SK-N-SH treated with all-trans-retinoic acid at 6 μM for 48 hours (cell line): ENCODE results near the gene NRXN3.

Experiments used
- ATAC-seq: fragments of 200-7000 bp; cut with Tn5 transposase; 3 replicates; pipeline ENCODE4 v1.9.1; 2020; ENCODE audit warnings: mild to moderate bottlenecking, moderate library complexity
- ARNTL ChIP-seq: fragments of 450-650 bp; formaldehyde crosslinking; IDR thresholded peaks from 2 replicates; pipeline ENCODE4 v1.5.0; 2020; ENCODE audit warnings: low read depth, mild to moderate bottlenecking, moderate library complexity, borderline replicate concordance
- BACH2 ChIP-seq: fragments of 250-450 bp; sonication (Bioruptor Pico); IDR thresholded peaks from 2 replicates; pipeline ENCODE4 v1.9.0; 2021; ENCODE audit warnings: mild to moderate bottlenecking, borderline replicate concordance
- CSDC2 ChIP-seq: fragments of 250-450 bp; sonication (Bioruptor Pico); IDR thresholded peaks from 2 replicates; pipeline ENCODE4 v1.5.0; 2020; ENCODE audit warnings: mild to moderate bottlenecking, moderate library complexity
- ESRRG ChIP-seq: fragments of 250-450 bp; sonication (Bioruptor Pico); IDR thresholded peaks from 2 replicates; pipeline ENCODE4 v1.6.1; 2021; ENCODE audit warnings: mild to moderate bottlenecking
- GLIS3 ChIP-seq: fragments of 250-450 bp; sonication (Bioruptor Pico); IDR thresholded peaks from 2 replicates; pipeline ENCODE4 v1.5.0; 2020; ENCODE audit warnings: mild to moderate bottlenecking, moderate library complexity
- OSR1 ChIP-seq: fragments of 250-450 bp; sonication (Bioruptor Pico); IDR thresholded peaks from 2 replicates; pipeline ENCODE4 v1.8.0; 2022; ENCODE audit warnings: moderate library complexity, mild to moderate bottlenecking, inconsistent platforms
- PPARA ChIP-seq: fragments of 250-450 bp; sonication (Bioruptor Pico); IDR thresholded peaks from 2 replicates; pipeline ENCODE4 v1.5.0; 2020; ENCODE audit warnings: mild to moderate bottlenecking, borderline replicate concordance
- RARB ChIP-seq: fragments of 250-450 bp; sonication (Bioruptor Pico); IDR thresholded peaks from 2 replicates; pipeline ENCODE4 v1.8.0; 2021; ENCODE audit warnings: mild to moderate bottlenecking, moderate library complexity
- TCF4 ChIP-seq: fragments of 250-450 bp; sonication (Bioruptor Pico); IDR thresholded peaks from 2 replicates; pipeline ENCODE4 v1.8.0; 2021; ENCODE audit warnings: mild to moderate bottlenecking, moderate library complexity, borderline replicate concordance
- ZC3H10 ChIP-seq: fragments of 250-450 bp; sonication (Bioruptor Pico); IDR thresholded peaks from 2 replicates; pipeline ENCODE4 v1.5.1; 2021; ENCODE audit warnings: mild to moderate bottlenecking, moderate library complexity
- ZFP3 ChIP-seq: fragments of 250-450 bp; sonication (Bioruptor Pico); IDR thresholded peaks from 2 replicates; pipeline ENCODE4 v1.5.0; 2020; ENCODE audit warnings: mild to moderate bottlenecking, moderate library complexity
- ZFP30 ChIP-seq: fragments of 450-650 bp; formaldehyde crosslinking; IDR thresholded peaks from 2 replicates; pipeline ENCODE4 v1.5.0; 2022; ENCODE audit warnings: mild to moderate bottlenecking, moderate library complexity
- ZNF565 ChIP-seq: fragments of 450-650 bp; formaldehyde crosslinking; conservative IDR thresholded peaks from 2 replicates; pipeline ENCODE4 v1.5.0; 2020; ENCODE audit warnings: low read depth, mild to moderate bottlenecking, moderate library complexity
- ZNF70 ChIP-seq: fragments of 450-650 bp; formaldehyde crosslinking; IDR thresholded peaks from 2 replicates; pipeline ENCODE4 v1.5.0; 2020; ENCODE audit warnings: mild to moderate bottlenecking, moderate library complexity
- ZNF8 ChIP-seq: fragments of 450-650 bp; formaldehyde crosslinking; IDR thresholded peaks from 2 replicates; pipeline ENCODE4 v1.5.0; 2020; ENCODE audit warnings: mild to moderate bottlenecking, moderate library complexity
- TF ChIP-seq, protein P1 (sequence below): fragments of 250-450 bp; sonication (Bioruptor Pico); IDR thresholded peaks from 2 replicates; pipeline ENCODE4 v1.8.0; 2021; ENCODE audit warnings: low read depth, mild to moderate bottlenecking, moderate library complexity, borderline replicate concordance
- TF ChIP-seq, protein P2 (sequence below): fragments of 250-450 bp; sonication (Bioruptor Pico); IDR thresholded peaks from 2 replicates; pipeline ENCODE4 v1.5.1; 2020; ENCODE audit warnings: low read depth, mild to moderate bottlenecking, moderate library complexity
- TF ChIP-seq, protein P3 (sequence below): fragments of 250-450 bp; sonication (Bioruptor Pico); IDR thresholded peaks from 2 replicates; pipeline ENCODE4 v1.8.0; 2020; ENCODE audit warnings: mild to moderate bottlenecking, moderate library complexity, borderline replicate concordance

NRXN3 gene

GRCh38 chr14:79293482-79294177, 1123.5 kb downstream of the NRXN3 start:
- peak; percentile 47; the same call in 2 of the 3 replicates for ATAC-seq
- no peak for TF ChIP-seq ARNTL (CRISPR knock-in tag)
- TF ChIP-seq, protein P1, sequence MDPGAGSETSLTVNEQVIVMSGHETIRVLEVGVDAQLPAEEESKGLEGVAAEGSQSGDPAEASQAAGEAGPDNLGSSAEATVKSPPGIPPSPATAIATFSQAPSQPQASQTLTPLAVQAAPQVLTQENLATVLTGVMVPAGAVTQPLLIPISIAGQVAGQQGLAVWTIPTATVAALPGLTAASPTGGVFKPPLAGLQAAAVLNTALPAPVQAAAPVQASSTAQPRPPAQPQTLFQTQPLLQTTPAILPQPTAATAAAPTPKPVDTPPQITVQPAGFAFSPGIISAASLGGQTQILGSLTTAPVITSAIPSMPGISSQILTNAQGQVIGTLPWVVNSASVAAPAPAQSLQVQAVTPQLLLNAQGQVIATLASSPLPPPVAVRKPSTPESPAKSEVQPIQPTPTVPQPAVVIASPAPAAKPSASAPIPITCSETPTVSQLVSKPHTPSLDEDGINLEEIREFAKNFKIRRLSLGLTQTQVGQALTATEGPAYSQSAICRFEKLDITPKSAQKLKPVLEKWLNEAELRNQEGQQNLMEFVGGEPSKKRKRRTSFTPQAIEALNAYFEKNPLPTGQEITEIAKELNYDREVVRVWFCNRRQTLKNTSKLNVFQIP (CRISPR knock-in tag) = no peak
- TF ChIP-seq ESRRG (CRISPR knock-in tag) = no peak
- TF ChIP-seq, all 23 proteins: peak for 0

DNA sequence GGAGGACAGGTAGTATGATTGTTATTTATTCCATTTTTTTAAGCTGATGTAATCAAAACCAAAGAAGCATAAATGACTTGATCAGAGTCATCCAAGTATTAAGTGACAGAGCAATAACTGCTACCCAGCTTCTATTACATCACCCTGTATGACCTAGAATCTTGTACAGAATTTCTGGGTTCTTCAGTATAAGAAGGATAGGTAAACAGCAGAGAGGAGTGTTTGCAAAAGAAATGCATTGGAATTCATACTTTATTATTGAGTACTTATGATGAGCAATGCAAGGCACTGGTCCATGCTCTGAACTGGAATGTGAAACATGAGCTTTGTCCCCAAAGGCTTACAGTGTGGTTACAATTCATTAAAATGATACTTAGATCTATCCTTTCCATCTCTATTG, 1124.3 kb downstream of the NRXN3 start:
- TF ChIP-seq PPARA (CRISPR knock-in tag) (no peak), ZFP30 (CRISPR knock-in tag) (no peak)
- ATAC-seq = peak; percentile 77

DNA sequence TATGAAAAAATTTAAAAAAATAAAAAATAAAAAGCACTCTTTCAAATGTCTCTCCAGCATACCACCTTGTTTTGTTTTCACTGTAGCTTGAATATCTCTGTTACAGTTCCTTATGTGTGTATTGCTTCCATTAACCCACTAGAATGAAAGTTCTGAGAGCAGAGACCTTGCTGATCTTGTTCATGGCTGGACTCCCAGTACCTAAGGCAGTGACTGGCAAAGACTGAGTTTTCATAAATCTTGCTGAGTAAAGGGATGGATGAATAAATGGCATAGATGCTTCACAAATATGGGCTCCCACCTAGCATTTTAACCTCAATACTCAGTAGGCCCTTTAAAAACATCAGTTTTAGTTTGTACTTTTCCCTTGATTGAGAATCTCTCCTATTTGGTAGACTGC, 1125.2 kb downstream of the NRXN3 start:
- TF ChIP-seq ZNF70 (no peak), ZNF8 (CRISPR knock-in tag) (no peak), RARB (CRISPR knock-in tag) (no peak), ZNF565 (CRISPR knock-in tag) (no peak), TCF4 (no peak), BACH2 (CRISPR knock-in tag) (no peak), OSR1 (no peak)
- TF ChIP-seq, protein P2, sequence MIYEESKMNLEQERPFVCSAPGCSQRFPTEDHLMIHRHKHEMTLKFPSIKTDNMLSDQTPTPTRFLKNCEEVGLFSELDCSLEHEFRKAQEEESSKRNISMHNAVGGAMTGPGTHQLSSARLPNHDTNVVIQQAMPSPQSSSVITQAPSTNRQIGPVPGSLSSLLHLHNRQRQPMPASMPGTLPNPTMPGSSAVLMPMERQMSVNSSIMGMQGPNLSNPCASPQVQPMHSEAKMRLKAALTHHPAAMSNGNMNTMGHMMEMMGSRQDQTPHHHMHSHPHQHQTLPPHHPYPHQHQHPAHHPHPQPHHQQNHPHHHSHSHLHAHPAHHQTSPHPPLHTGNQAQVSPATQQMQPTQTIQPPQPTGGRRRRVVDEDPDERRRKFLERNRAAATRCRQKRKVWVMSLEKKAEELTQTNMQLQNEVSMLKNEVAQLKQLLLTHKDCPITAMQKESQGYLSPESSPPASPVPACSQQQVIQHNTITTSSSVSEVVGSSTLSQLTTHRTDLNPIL = no peak
- TF ChIP-seq, protein P1 (CRISPR knock-in tag) = no peak
- ATAC-seq = no peak

DNA sequence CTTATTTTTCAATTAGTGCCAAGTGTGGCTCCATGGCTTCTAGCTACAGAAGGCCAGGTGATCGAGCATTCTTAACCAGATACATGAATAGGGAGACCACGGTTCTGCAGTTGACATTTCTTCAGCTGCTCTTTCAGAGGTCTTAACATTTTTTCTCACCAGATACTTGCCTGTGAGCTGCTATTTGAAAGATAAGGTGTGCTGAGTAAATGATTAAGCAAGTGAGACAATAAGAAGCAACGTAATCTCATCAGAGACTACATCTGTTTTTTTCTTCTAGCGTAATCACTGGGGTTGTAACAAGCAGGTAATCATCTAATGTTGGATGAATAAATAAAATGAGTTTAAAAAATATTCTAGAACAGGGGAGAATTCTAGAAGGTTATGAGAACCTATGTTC, 1128.2 kb downstream of the NRXN3 start:
- no peak for TF ChIP-seq ZNF565 (CRISPR knock-in tag)
- TF ChIP-seq, protein P2 = no peak
- no peak for TF ChIP-seq ZC3H10 (CRISPR knock-in tag)
- no peak for TF ChIP-seq GLIS3 (CRISPR knock-in tag)
- TF ChIP-seq PPARA (CRISPR knock-in tag) = no peak
- TF ChIP-seq ESRRG (CRISPR knock-in tag) = no peak
- no peak for TF ChIP-seq ZNF70
- no peak for TF ChIP-seq ZFP3
- TF ChIP-seq BACH2 (CRISPR knock-in tag) = no peak
- no peak for TF ChIP-seq CSDC2 (CRISPR knock-in tag)
- TF ChIP-seq, protein P1 (CRISPR knock-in tag) = no peak
- TF ChIP-seq, protein P3, sequence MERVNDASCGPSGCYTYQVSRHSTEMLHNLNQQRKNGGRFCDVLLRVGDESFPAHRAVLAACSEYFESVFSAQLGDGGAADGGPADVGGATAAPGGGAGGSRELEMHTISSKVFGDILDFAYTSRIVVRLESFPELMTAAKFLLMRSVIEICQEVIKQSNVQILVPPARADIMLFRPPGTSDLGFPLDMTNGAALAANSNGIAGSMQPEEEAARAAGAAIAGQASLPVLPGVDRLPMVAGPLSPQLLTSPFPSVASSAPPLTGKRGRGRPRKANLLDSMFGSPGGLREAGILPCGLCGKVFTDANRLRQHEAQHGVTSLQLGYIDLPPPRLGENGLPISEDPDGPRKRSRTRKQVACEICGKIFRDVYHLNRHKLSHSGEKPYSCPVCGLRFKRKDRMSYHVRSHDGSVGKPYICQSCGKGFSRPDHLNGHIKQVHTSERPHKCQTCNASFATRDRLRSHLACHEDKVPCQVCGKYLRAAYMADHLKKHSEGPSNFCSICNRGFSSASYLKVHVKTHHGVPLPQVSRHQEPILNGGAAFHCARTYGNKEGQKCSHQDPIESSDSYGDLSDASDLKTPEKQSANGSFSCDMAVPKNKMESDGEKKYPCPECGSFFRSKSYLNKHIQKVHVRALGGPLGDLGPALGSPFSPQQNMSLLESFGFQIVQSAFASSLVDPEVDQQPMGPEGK (CRISPR knock-in tag) = no peak
- no peak for ATAC-seq
